HG03439 (cell line): Measurements from ENCODE around the gene CLEC7A.

Source experiments
- ATAC-seq: cut with Tn5 transposase; IDR thresholded peaks from one replicate; pipeline ENCODE4 v1.9.1; 2021; ENCODE audit warnings: mild to moderate bottlenecking, moderate library complexity; ENCODE audit not compliant: unreplicated experiment

Gene CLEC7A

GRCh38 chr12:10142976-10143589 is 13.1 kb upstream of the CLEC7A start:
- no peak for ATAC-seq

DNA sequence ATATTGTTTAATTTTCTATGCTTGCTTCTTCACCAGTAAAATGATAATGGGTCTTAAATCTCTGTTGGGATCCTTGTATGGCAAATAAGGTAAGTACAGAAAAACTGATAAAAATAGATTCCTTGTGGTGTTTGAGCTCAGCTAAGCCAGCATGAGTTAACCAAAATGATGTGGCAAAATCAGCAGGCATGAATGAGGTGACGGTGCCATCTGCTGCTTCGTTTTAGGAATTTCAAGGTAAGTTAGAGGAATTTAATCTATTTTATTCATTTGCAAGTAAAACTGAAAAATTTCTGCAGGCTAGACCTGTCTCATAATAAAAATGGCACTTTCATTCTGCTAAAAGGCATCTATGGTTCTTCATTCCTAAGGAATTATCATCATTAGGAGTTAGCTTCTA is 10.0 kb upstream of the CLEC7A start:
- no peak for ATAC-seq

DNA sequence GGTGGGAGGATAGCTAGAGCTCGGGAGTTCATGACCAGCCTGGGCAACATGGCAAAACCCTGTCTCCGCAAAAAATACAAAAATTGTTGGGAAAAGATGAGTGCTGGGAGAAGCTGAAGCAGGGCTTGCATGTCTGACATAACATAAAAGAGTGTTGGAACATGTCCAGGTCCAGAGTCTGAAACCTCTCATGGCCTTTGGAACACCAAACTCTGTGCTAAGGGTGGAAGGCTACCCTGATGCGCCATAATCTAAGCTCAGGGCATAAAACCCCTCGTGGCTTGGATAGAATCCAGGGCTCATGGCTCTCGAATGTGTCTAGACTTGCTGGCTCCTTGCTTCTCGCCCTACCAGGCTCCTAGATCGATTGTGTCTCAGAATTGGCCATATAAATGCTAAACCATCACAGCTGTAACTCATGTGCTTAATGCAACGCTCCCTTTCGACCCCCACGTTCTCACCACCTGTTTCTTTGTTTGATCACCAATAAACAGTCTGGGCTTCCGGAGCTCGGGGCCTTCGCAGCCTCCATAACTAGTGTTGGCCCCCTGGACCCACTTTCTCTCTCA is 6.7 kb upstream of the CLEC7A start:
- ATAC-seq, result no peak

DNA sequence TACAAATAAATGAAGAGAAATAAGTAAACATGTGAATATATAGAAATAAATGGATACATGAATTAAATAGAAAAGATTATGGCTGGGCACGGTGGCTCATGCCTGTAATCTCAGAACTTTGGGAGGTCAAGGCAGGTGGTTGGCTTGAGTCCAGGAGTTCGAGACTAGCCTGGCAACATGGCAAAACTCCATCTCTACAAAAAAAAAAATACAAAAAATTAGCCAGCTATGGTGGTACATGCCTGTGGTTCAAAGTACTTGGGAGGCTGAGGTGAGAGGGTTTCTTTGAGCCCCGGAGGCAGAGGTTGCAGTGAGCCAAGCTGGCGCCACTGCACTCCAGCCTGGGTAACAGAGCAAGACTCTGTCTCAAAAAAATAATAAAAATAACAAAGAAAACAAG is 5.1 kb upstream of the CLEC7A start:
- ATAC-seq, result no peak

DNA sequence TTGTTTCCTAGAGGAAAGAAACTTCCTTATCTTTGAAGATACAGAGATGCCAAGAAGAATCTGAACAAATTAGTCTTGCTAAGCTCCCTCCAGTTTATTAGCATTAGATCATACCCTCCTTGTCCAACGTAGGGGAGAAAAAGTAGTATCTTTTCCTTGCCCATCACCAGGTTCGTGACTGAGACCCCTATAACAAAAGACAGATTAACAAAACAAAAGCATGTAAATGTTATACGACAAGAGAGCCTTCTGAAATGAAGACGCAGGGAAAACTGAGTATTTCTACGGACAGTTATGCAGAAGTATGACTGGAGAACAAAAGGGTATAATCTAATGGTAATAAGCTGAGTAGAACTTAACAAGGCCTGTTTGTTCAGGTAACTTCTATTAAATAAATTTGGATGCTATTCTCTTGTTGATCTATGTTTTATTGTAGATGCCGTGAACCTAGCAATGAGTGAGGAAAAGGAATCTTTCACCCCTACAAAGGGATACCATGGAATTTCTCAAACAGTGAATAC is 2.9 kb upstream of the CLEC7A start:
- no peak for ATAC-seq

DNA sequence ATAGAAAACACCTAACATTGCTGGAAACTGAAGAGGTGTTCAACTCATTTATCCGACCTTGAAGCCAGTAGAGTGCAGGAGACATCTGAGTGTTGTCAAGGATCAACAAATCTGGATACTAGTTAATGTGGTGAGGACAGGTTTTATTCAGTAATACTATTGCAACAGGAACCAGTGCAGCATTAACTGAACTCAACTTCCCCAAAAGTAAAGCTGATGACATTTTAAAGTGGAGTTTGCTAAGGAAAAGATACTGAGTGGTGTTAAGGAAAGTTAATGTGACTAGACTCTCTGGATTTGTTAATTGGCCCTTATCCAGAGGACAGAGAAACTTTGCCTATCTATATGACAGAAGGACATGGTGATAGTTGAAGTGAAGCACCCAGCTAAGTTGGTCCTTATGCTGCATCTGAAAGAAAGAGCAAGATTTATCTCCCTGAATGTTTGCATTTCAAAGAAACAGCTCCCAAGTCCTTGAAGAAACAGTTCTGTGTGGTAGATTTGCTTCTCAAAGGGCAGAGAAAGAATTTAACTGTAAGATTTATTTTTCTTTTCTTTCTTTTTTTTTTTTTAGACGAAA is 1.2 kb upstream of the CLEC7A start:
- no peak for ATAC-seq

DNA sequence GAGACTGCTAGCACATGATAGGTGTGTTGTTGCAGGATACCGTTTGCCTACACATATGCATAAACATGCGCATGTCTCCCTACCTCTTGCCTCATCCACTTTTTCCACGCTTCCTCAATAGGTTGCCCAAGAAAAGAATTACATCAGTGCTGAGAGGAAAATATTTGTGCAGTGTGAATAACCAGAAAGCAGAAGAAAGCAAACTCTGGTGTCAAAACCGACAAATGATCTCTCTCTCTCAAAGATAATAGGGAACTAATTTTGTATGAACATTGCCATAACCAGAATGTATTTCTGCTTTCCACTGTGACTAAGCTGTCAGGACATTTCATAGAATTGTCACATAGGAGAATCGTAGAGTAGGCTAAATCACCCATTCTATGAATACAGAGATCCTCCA is 1.3 kb downstream of the CLEC7A start:
- ATAC-seq, result no peak

DNA sequence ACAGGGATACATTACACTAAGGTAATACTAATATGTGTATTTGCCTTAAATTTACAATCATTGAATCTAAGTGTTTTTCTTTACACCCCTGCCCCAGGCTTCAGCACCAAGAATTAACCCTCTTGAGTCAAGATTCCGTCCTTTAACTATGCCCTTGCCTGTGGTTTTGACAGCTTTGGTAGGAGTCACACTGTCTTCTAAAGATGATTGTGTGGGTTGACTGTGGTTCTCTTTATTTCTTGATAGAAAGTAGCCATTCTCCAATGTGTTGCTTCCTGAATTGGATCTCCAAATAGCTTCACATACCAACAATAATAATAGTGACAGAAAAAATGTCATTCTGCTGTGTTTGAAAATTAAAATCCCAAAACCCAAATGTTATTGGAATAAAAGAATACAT is 3.6 kb downstream of the CLEC7A start:
- no peak for ATAC-seq

GRCh38 chr12:10122689-10123088 is 7.3 kb downstream of the CLEC7A start:
- no peak for ATAC-seq

- ATAC-seq, result no peak
Observed at GRCh38 chr12:10121278-10121677, 8.7 kb downstream of the CLEC7A start.

DNA sequence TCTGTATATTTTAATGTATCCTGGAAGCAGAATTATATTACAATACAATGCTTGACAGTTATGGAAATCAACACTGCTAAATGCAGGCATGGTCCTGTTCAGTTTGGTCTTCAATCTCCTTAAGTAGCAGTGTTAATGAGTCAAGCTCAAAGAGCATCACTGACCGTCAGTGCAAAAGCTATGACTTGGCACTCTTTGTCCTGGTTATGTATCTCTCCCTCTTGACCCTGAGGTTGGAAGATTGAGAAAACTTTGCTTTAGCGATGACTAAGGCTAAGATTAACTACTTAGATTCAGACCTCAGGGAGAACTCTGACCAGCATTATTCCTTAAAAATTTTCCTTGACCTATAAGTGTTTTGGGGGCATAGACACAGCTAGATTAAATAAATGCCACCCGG is 10.9 kb downstream of the CLEC7A start:
- ATAC-seq, result no peak

GRCh38 chr12:10115890-10116289 is 14.1 kb downstream of the CLEC7A start:
- ATAC-seq, result no peak

DNA sequence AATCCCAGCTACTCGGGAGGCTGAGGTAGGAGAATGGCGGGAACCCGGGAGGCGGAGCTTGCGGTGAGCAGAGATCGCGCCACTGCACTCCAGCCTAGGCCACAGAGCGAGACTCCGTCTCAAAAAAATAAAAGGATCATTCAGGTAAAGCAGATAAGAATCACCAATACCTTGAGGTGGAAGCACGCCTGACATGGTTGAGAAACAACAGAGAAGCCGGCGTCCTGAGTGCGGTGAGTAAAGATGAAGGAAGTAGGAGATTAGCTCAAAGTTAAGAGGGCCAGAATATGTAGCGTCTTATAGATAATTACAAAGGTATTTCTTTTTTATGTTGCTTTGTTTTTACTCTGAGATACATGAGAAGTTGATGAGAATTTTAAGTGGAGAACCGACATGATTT is 14.7 kb downstream of the CLEC7A start:
- no peak for ATAC-seq

- no peak for ATAC-seq
Observed at GRCh38 chr12:10113920-10114319, 16.1 kb downstream of the CLEC7A start.

GRCh38 chr12:10113075-10113474 is 16.9 kb downstream of the CLEC7A start:
- ATAC-seq, result no peak

GRCh38 chr12:10111451-10111850 is 18.5 kb downstream of the CLEC7A start:
- ATAC-seq, result no peak

GRCh38 chr12:10110256-10110844 is 19.6 kb downstream of the CLEC7A start:
- ATAC-seq, result no peak

DNA sequence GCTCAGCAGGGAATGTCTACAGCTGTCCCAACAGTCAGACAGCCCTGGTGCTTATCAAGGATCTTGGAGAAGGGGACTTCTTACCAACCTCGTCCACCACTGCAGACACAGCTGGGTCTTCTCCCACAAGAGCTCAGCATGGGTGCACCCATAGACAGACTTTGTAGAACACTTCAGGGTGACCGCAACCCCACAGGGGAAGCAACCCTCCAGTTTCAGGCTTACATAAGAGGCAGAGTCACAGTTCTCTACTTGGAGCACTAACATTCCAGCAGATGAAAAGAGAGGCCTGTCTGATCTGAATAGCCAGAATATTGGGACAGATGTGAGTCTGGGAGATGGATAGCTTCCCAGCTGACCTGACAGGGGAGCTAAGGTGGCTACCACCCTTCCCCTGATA is 27.7 kb downstream of the CLEC7A start:
- ATAC-seq, result no peak

GRCh38 chr12:10101648-10102220 is 28.3 kb downstream of the CLEC7A start:
- no peak for ATAC-seq

- no peak for ATAC-seq
Observed at GRCh38 chr12:10101042-10101579, 28.9 kb downstream of the CLEC7A start.

DNA sequence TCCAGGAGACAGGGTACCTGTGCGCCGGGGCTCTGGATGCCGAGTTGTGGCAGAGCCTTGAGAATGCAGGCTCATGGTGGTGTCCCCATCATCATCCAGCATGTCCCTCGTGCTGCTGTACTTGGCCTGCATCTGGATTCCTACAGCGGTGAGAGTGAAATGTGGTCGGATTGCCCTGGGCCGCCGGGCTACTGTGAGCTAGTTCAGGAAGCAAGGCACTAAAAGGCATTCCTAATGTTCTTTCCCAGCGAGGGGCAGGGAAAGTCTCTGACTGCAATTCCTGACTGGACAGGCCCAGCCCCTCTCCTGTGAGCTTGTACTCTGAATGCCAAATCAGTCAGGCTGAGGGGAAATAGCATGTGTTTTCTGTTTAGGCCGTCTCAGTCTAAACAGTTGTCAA is 31.2 kb downstream of the CLEC7A start, which contains the start of gene CLEC1A:
CLEC1A (minus strand) TSS at position 195 of the 400 bp plus-strand sequence; CDS start at position 132, 63 bp downstream.
- ATAC-seq, result no peak
